ENCODE data around the gene MAP2K7.

- TF ChIP-seq, protein P1, sequence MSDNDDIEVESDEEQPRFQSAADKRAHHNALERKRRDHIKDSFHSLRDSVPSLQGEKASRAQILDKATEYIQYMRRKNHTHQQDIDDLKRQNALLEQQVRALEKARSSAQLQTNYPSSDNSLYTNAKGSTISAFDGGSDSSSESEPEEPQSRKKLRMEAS (CRISPR knock-in tag; IDR thresholded peaks at IDR 0.05), result no peak
- TF ChIP-seq, protein P2, sequence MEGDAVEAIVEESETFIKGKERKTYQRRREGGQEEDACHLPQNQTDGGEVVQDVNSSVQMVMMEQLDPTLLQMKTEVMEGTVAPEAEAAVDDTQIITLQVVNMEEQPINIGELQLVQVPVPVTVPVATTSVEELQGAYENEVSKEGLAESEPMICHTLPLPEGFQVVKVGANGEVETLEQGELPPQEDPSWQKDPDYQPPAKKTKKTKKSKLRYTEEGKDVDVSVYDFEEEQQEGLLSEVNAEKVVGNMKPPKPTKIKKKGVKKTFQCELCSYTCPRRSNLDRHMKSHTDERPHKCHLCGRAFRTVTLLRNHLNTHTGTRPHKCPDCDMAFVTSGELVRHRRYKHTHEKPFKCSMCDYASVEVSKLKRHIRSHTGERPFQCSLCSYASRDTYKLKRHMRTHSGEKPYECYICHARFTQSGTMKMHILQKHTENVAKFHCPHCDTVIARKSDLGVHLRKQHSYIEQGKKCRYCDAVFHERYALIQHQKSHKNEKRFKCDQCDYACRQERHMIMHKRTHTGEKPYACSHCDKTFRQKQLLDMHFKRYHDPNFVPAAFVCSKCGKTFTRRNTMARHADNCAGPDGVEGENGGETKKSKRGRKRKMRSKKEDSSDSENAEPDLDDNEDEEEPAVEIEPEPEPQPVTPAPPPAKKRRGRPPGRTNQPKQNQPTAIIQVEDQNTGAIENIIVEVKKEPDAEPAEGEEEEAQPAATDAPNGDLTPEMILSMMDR (IDR thresholded peaks at IDR 0.05), result no peak
Measured at GRCh38 chr19:7926727-7927604, 23.3 kb downstream of the MAP2K7 start.
